ENCODE data around the gene NPLOC4. TPM values are rescaled to one million over a fixed set of nuclear protein-coding genes. Genes with fewer than 3 reads are reported as not detected.

NPLOC4 gene
- 10 to 100 TPM; 67.0 to 68.6 TPM for total RNA-seq

DNA sequence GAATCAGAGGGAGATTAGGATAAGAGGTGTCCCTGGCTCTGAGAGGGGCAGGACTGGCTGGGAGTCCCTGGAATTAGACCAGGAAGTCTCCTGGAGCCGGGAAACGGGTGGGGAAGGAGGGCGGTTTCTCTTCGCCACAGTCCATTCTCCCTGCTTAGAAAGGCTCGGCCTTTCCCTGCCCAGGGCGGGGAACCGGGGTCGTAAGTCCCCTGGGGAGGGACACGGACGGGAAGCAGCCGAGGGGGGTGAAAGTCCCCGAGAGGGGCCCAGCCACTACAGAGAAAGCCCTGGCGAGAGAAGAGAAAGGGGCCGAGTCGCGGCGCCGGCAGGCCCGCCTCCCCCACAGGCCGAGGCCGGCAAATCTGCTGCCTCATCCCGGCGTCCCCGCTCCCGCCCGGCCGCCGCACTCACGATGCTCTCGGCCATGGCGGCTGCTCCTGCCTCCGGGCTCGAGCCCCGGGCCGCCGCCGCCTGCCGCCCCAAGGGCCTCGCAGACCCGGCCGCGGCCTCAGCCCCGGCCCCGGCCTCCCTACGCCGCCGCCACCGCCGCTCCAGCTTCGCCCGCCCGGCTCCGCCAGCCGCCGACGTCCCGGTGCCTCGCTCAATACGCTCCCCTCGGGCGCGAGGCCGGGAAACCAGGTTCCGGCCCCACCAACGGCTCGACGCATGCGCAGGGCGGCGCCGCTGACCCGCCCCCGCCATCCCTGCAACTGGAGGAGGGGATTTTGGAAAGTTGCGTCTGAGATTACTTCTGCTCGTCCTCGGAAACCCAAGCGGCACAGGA, at the start of gene NPLOC4, which contains the start of gene TSPAN10:
NPLOC4 (minus strand) TSS at position 608 of the 784 bp plus-strand sequence; CDS start at position 426, 182 bp downstream.
TSPAN10 (plus strand) TSS at position 692 of the 784 bp plus-strand sequence. CDS start 5,217 bp downstream, outside the sequence.
- intact Hi-C loops (cut with micrococcal nuclease) = loop anchor here (2.0 kb wide), 1 partner anchor 30 kb away; the partner anchor contains the start of genes CCDC137 and OXLD1
- H3K36me3 Mint-ChIP-seq (ENCODE audit: low read depth) = peaks cover 3% of the 10 kb centered on the region
- H3K9me3 Mint-ChIP-seq = no peaks in the 10 kb centered on the region
- CTCF ChIA-PET = no interaction called here
- H3K4me3 Mint-ChIP-seq = peak within 1 kb of the TSS; percentile 93
- peak; percentile 85 for DNase-seq
- peaks cover 26% of the 10 kb centered on the region for H3K4me1 Mint-ChIP-seq (ENCODE audit: low read depth)
- H3K27ac Mint-ChIP-seq = peak within 1 kb of the TSS; percentile 79
- H3K27me3 Mint-ChIP-seq (ENCODE audit: low read depth) = no peaks in the 10 kb centered on the region

DNA sequence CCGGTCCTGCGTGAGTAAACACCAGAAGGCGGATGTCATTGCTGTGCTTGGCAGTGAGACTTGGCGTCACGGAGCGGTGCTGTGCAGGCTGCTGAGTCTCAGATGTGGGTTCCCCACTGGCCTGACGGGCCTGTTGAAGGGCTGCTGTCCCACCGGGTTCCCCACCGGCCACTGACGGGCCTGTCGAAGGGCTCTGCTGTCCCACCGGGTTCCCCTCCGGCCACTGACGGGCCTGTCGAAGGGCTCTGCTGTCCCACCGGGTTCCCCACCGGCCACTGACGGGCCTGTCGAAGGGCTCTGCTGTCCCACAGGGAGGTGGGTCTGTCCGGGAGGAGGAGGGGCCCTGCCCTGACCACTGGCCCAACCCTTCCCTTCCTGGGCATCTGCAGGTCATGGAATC, 49.7 kb upstream of the NPLOC4 start:
- intact Hi-C loops (cut with micrococcal nuclease) = no loop called here
- Mint-ChIP-seq H3K36me3 (ENCODE audit: low read depth) (peaks cover 27% of the 10 kb centered on the region), H3K9me3 (no peaks in the 10 kb centered on the region), H3K27me3 (ENCODE audit: low read depth) (no peaks in the 10 kb centered on the region), H3K4me1 (ENCODE audit: low read depth) (peaks cover 42% of the 10 kb centered on the region), H3K27ac (no peak overlapping the region), H3K4me3 (no peak overlapping the region)
- DNase-seq = no peak
- CTCF ChIA-PET = no interaction called here

DNA sequence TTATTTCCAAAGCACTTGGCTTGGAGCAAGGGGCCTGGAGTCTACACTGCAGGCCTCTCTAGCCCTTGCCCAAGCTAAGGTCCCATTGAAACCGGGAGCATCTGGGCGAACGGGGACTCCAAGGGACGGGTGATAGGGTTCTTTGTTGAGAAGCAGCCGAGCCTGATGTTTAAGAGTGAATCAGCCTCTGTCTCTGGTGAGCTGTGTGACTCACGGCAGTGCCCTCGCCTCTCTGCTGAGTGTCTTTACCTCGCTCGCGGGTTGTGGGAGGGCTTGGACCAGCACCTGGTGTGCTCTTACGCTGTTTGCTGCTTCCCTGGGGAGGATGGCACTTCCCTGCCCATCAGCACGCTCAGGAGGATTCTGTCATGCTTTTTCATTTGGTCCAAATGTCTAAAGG, 48.2 kb upstream of the NPLOC4 start:
- peak; percentile 40 for DNase-seq

DNA sequence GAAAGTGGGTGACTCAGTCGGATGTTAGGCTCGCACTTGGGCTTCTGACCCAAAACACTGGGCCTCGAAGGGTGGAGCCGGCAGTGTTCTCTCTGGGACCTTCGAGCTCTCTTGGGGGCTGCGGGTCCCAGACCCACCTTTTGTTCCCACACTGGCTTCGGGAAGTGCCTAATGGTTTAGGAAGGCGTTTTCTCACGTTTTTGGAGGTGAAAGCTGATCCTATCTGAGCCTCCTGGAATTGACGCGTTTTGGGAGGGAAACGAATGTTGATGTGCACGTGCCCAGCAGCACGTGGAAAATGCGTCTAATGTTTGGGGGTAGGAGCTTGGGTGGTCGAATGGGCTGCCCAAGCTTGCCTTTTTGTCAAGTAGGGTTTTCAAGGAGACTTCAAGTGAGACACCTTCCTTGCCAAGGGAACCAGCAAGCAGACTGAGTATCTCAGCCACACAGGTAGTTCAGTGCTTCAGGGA, 47.6 kb upstream of the NPLOC4 start:
- Mint-ChIP-seq H3K36me3 (ENCODE audit: low read depth) (peaks cover 23% of the 10 kb centered on the region), H3K4me3 (peak overlapping the region; percentile 82), H3K27ac (peak overlapping the region; percentile 70), H3K4me1 (ENCODE audit: low read depth) (peaks cover 40% of the 10 kb centered on the region), H3K9me3 (no peaks in the 10 kb centered on the region), H3K27me3 (ENCODE audit: low read depth) (no peaks in the 10 kb centered on the region)
- DNase-seq = peak; percentile 27
- intact Hi-C loops (cut with micrococcal nuclease) = no loop called here
- CTCF ChIA-PET = interaction anchor here (1.3 to 1.7 kb wide), 2 partner anchors 19 to 84 kb away, joined by 4 to 7 read pairs; no protein-coding TSS in a partner anchor

More for the DNA sequence above, 48.2 kb upstream of the NPLOC4 start:
- intact Hi-C loops (cut with micrococcal nuclease) = no loop called here
- H3K4me3 Mint-ChIP-seq = peak overlapping the region; percentile 82
- no peaks in the 10 kb centered on the region for H3K9me3 Mint-ChIP-seq
- peaks cover 42% of the 10 kb centered on the region for H3K4me1 Mint-ChIP-seq (ENCODE audit: low read depth)
- H3K27me3 Mint-ChIP-seq (ENCODE audit: low read depth) = no peaks in the 10 kb centered on the region
- peaks cover 27% of the 10 kb centered on the region for H3K36me3 Mint-ChIP-seq (ENCODE audit: low read depth)
- peak overlapping the region; percentile 70 for H3K27ac Mint-ChIP-seq
- CTCF ChIA-PET = interaction anchor here (0.6 to 1.7 kb wide), 3 partner anchors 20 to 84 kb away, joined by 3 to 7 read pairs (median 4); no protein-coding TSS in a partner anchor

DNA sequence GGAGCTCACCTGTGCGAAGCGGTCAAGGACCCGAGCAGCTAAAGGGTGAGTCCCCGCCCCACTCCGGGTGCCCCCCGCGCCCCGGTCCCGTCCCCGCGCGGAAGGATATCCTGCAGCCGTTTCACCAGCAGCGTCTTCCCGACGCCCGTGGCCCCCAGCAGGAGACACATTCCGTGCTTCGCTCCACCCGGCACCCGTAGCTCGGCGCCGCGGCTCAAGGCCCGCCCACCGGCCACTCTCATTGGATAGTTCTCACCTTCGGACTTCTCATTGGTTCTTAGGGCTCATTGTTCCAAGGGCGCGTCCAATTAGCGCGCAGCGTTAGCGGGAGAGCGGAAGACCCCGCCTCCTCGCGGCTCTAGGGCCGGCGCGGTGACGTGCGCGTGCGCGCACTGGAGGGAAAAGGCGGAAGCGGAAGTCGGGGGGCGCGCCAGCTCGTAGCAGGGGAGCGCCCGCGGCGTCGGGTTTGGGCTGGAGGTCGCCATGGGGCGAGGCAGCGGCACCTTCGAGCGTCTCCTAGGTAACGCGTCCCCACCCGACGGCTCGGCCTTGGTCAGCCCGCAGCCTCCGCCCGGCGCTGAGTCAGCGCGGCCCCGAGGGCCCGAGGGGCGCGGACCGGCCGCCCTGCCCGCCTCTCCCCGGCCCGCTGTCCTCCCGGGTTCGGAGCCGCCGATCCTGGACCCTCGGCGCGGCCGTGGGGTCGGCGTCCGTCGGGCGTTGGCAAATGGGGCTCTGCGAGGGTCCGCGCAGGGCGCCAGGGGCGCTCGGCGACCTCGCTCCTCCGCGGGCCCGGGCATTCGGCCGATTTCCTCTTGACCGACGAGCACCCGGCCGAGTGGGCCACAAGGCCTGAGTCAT, 46.9 kb upstream of the NPLOC4 start, which contains the start of the genes ARL16 and HGS:
ARL16 (minus strand) TSS at position 214 of the 858 bp plus-strand sequence; CDS start at position 170, 44 bp downstream.
HGS (plus strand) TSS at position 428 of the 858 bp plus-strand sequence; CDS start at position 484, 56 bp downstream.
- H3K27me3 Mint-ChIP-seq (ENCODE audit: low read depth) = no peaks in the 10 kb centered on the region
- H3K4me3 Mint-ChIP-seq = peak within 1 kb of the TSS; percentile 87
- DNase-seq = peak; percentile 98
- no peaks in the 10 kb centered on the region for H3K9me3 Mint-ChIP-seq
- CTCF ChIA-PET = interaction anchor here (1.1 to 1.8 kb wide), 3 partner anchors 9 to 19 kb away, joined by 3 to 5 read pairs (median 4); partner anchors contain the start of gene MRPL12
- peaks cover 37% of the 10 kb centered on the region for H3K4me1 Mint-ChIP-seq (ENCODE audit: low read depth)
- H3K27ac Mint-ChIP-seq = peak within 1 kb of the TSS; percentile 70
- intact Hi-C loops (cut with micrococcal nuclease) = loop anchor here (1.0 to 2.0 kb wide), 4 partner anchors 17 to 149 kb away; partner anchors contain the start of genes CCDC137, MCRIP1, MRPL12 and OXLD1
- peaks cover 18% of the 10 kb centered on the region for H3K36me3 Mint-ChIP-seq (ENCODE audit: low read depth)

DNA sequence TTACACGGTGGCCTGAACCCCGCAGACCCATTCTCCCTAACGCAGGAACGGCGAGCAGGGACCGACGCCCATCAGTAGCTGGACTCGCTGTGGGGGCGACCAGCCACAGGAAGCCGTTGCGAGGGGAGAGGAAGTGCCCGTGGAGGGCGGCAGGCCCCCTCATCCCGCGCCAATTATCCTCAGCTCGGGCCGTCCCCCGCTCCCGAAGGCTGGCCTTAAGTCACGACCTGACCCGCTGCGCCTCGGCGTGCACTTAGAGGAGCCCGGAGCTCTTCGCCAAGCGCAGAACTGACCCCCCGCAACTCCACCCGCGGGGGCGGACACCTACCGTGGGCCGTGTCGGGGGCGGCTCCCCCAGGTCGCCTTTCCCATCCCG, 46.3 kb upstream of the NPLOC4 start:
- H3K27me3 Mint-ChIP-seq (ENCODE audit: low read depth) = no peaks in the 10 kb centered on the region

DNA sequence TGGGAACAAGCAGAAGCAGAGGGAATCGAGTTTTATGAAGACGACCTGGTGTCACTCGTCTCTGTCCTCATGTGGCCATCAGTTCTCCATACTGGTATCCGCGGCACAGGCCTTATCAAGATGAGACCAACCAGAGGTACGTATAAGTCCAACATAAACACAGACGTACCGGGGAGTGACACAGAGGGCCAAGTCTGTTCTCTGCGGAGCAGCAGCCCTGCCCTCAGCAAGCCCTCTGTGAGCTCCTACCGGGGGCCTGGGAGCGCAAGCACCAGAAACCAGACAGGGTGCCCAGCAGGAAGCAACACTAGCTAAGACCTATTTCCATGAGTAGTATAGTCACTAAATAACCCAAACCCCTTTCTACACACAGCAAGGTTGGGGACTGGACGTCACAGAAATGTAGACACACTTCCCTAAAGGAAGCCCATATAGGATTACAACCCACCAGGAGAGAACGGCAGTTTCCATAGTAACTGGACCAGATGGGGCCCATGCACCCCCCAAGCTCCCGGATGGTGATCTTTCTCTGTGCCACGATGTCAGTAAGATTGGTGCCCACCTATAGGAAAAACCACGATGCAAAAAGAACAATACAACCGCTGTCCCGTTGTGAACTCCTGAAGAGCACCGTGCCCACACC, 45.8 kb upstream of the NPLOC4 start:
- H3K27me3 Mint-ChIP-seq (ENCODE audit: low read depth) = no peaks in the 10 kb centered on the region
- no peak overlapping the region for H3K27ac Mint-ChIP-seq
- intact Hi-C loops (cut with micrococcal nuclease) = loop anchor here (1.0 to 2.0 kb wide), 4 partner anchors 16 to 150 kb away; partner anchors contain the start of genes CCDC137, MCRIP1, MRPL12 and OXLD1
- CTCF ChIA-PET = interaction anchor here (0.9 to 1.8 kb wide), 3 partner anchors 10 to 20 kb away, joined by 3 to 5 read pairs (median 3); partner anchors contain the start of gene MRPL12
- H3K36me3 Mint-ChIP-seq (ENCODE audit: low read depth) = peaks cover 15% of the 10 kb centered on the region
- H3K4me1 Mint-ChIP-seq (ENCODE audit: low read depth) = peaks cover 36% of the 10 kb centered on the region
- H3K9me3 Mint-ChIP-seq = no peaks in the 10 kb centered on the region
- DNase-seq = no peak
- peak overlapping the region; percentile 87 for H3K4me3 Mint-ChIP-seq

More for the DNA sequence above, 46.3 kb upstream of the NPLOC4 start:
- H3K9me3 Mint-ChIP-seq = no peaks in the 10 kb centered on the region
- peak overlapping the region; percentile 87 for H3K4me3 Mint-ChIP-seq
- intact Hi-C loops (cut with micrococcal nuclease) = loop anchor here (1.0 to 2.0 kb wide), 4 partner anchors 16 to 150 kb away; partner anchors contain the start of genes CCDC137, MCRIP1, MRPL12 and OXLD1
- DNase-seq = no peak
- H3K36me3 Mint-ChIP-seq (ENCODE audit: low read depth) = peaks cover 15% of the 10 kb centered on the region
- H3K4me1 Mint-ChIP-seq (ENCODE audit: low read depth) = peaks cover 37% of the 10 kb centered on the region
- CTCF ChIA-PET = interaction anchor here (0.9 to 1.8 kb wide), 3 partner anchors 10 to 19 kb away, joined by 3 to 5 read pairs (median 3); partner anchors contain the start of gene MRPL12
- H3K27ac Mint-ChIP-seq = no peak overlapping the region

DNA sequence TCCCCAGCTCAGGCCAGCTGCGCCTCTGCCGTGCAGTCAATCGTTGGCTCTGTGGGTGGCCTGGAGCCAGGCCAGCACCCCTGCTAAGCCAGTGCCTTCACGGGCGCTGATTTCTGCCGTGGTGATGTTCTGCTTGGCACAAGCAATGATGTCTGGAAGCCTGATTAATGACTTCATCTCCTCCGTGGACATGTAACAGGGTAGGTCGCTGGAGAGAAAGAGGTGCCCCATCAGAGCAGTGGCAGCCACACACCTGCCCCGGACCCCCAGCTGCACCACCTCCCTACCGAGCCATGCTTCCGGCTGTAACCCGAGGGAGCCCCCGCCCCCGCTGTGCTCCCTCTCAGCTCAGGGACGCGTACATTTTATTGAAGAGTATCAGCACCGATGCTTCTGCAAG, 44.8 kb upstream of the NPLOC4 start:
- Mint-ChIP-seq H3K27me3 (ENCODE audit: low read depth) (no peaks in the 10 kb centered on the region), H3K4me3 (no peak overlapping the region), H3K4me1 (ENCODE audit: low read depth) (peaks cover 27% of the 10 kb centered on the region), H3K27ac (no peak overlapping the region), H3K36me3 (ENCODE audit: low read depth) (peaks cover 8% of the 10 kb centered on the region), H3K9me3 (no peaks in the 10 kb centered on the region)
- CTCF ChIA-PET = interaction anchor here (1.2 kb wide), 1 partner anchor 14 kb away, joined by 3 read pairs; no protein-coding TSS in a partner anchor
- intact Hi-C loops (cut with micrococcal nuclease) = loop anchor here (2.0 kb wide), 2 partner anchors 15 to 151 kb away; partner anchors contain the start of genes CCDC137, MCRIP1 and OXLD1
- DNase-seq = no peak

DNA sequence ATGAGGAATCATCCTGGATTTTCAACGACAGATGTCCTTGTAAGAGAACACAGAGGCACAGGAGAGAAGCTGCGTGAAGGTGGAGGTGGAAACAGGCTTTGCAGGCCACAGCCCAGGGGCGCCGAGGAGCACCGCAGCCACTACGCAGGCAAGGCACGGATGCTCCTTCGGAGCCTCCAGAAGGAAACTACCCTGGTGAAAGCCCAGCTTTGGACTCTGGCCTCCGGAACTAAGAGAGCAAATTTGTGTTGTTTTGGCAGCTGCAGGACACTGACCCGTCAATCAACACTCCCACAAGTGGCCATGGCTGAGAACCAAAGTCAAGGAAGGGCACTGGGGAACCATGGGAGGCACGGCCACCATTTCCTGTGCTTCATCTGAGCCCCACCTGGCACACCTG, 43.2 kb upstream of the NPLOC4 start:
- CTCF ChIA-PET = no interaction called here
- Mint-ChIP-seq H3K4me1 (ENCODE audit: low read depth) (peaks cover 20% of the 10 kb centered on the region), H3K9me3 (no peaks in the 10 kb centered on the region), H3K36me3 (ENCODE audit: low read depth) (peaks cover 5% of the 10 kb centered on the region), H3K4me3 (no peak overlapping the region), H3K27me3 (ENCODE audit: low read depth) (no peaks in the 10 kb centered on the region), H3K27ac (no peak overlapping the region)
- DNase-seq = no peak
- intact Hi-C loops (cut with micrococcal nuclease) = no loop called here

DNA sequence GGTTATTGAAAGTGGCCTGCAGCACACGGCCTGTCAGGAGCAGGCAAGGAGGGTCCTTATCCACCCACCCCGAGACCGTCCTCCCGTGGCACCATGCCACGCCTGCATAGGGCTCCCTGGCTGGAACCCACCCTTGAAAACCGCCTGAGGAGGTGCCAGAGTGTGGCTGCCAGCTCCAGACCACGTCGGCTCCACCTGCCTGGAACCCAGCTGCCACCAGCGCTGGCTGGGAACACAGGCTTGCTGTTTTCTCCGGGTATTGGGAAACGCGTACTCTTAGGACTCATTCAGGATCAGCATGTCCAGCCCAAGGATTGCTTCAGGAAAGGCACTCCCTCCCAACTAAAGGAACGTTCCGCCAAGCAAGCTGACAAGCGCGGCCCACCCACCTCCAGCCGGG, 40.0 kb upstream of the NPLOC4 start:
- intact Hi-C loops (cut with micrococcal nuclease) = no loop called here
- no peaks in the 10 kb centered on the region for H3K9me3 Mint-ChIP-seq
- no peak overlapping the region for H3K27ac Mint-ChIP-seq
- peaks cover 4% of the 10 kb centered on the region for H3K4me1 Mint-ChIP-seq (ENCODE audit: low read depth)
- CTCF ChIA-PET = interaction anchor here (1.3 kb wide), 1 partner anchor 25 kb away, joined by 5 read pairs; no protein-coding TSS in a partner anchor
- DNase-seq = no peak
- H3K27me3 Mint-ChIP-seq (ENCODE audit: low read depth) = no peaks in the 10 kb centered on the region
- no peak overlapping the region for H3K4me3 Mint-ChIP-seq
- peaks cover 3% of the 10 kb centered on the region for H3K36me3 Mint-ChIP-seq (ENCODE audit: low read depth)

All from activated naive CD4-positive, alpha-beta T cell treated with anti-CD3 and anti-CD28 coated beads for 36 hours (primary cell).